ENCODE data around the gene RRAS2.
"Not testable (repeated sequence)": the region's sequence is repeated elsewhere in the genome, so short reads cannot be mapped to it uniquely, and the experiment has no call there.

Gene RRAS2

GRCh38 chr11:14304601-14305000 lies 54.4 kb downstream of the RRAS2 start:
- Histone ChIP-seq H3K9me3 (no peaks in the 10 kb centered on the region), H3K36me3 (no peaks in the 10 kb centered on the region), H3K27ac (no peak overlapping the region), H3K27me3 (peaks cover 26% of the 10 kb centered on the region), H3K4me1 (ENCODE audit: control insufficient read depth in 1 of 2, insufficient read depth in 1 of 2, low read depth in 1 of 2, low read length in 1 of 2) (no peaks in the 10 kb centered on the region), H3K4me3 (ENCODE audit: low read depth in 1 of 2, low read length in 1 of 2) (no peak overlapping the region)
- TF ChIP-seq CTCF (IDR thresholded peaks at IDR 0.05): no peak

GRCh38 chr11:14300661-14301304 lies 58.2 kb downstream of the RRAS2 start:
- Histone ChIP-seq H3K9me3 (no peaks in the 10 kb centered on the region), H3K27me3 (peaks cover 22% of the 10 kb centered on the region), H3K4me3 (ENCODE audit: low read depth in 1 of 2, low read length in 1 of 2) (no peak overlapping the region), H3K4me1 (ENCODE audit: control insufficient read depth in 1 of 2, insufficient read depth in 1 of 2, low read depth in 1 of 2, low read length in 1 of 2) (no peaks in the 10 kb centered on the region), H3K27ac (no peak overlapping the region), H3K36me3 (no peaks in the 10 kb centered on the region)
- no peak for TF ChIP-seq CTCF (IDR thresholded peaks at IDR 0.05)

- no peaks in the 10 kb centered on the region for H3K9me3 ChIP-seq
- TF ChIP-seq CTCF (IDR thresholded peaks at IDR 0.05): no peak
- H3K36me3 ChIP-seq: no peaks in the 10 kb centered on the region
- no peaks in the 10 kb centered on the region for H3K4me1 ChIP-seq (ENCODE audit: control insufficient read depth in 1 of 2, insufficient read depth in 1 of 2, low read depth in 1 of 2, low read length in 1 of 2)
- H3K27me3 ChIP-seq: peaks cover 24% of the 10 kb centered on the region
- H3K4me3 ChIP-seq (ENCODE audit: low read depth in 1 of 2, low read length in 1 of 2): no peak overlapping the region
- no peak overlapping the region for H3K27ac ChIP-seq
Observed at GRCh38 chr11:14299921-14300320, 59.1 kb downstream of the RRAS2 start.

- Histone ChIP-seq H3K27ac (no peak overlapping the region), H3K9me3 (no peaks in the 10 kb centered on the region), H3K27me3 (peaks cover 18% of the 10 kb centered on the region), H3K4me3 (ENCODE audit: low read depth in 1 of 2, low read length in 1 of 2) (no peak overlapping the region), H3K36me3 (no peaks in the 10 kb centered on the region), H3K4me1 (ENCODE audit: control insufficient read depth in 1 of 2, insufficient read depth in 1 of 2, low read depth in 1 of 2, low read length in 1 of 2) (no peaks in the 10 kb centered on the region)
- no peak for TF ChIP-seq CTCF (IDR thresholded peaks at IDR 0.05)
Observed at GRCh38 chr11:14290422-14290821, 68.6 kb downstream of the RRAS2 start.

GRCh38 chr11:14288189-14288935 lies 70.6 kb downstream of the RRAS2 start:
- no peak overlapping the region for H3K27ac ChIP-seq
- H3K36me3 ChIP-seq: no peaks in the 10 kb centered on the region
- no peaks in the 10 kb centered on the region for H3K9me3 ChIP-seq
- H3K4me3 ChIP-seq (ENCODE audit: low read depth in 1 of 2, low read length in 1 of 2): no peak overlapping the region
- no peaks in the 10 kb centered on the region for H3K4me1 ChIP-seq (ENCODE audit: control insufficient read depth in 1 of 2, insufficient read depth in 1 of 2, low read depth in 1 of 2, low read length in 1 of 2)
- peaks cover 29% of the 10 kb centered on the region for H3K27me3 ChIP-seq
- no peak for TF ChIP-seq CTCF (IDR thresholded peaks at IDR 0.05)

- peaks cover 52% of the 10 kb centered on the region for H3K27me3 ChIP-seq
- H3K4me1 ChIP-seq (ENCODE audit: control insufficient read depth in 1 of 2, insufficient read depth in 1 of 2, low read depth in 1 of 2, low read length in 1 of 2); H3K9me3 ChIP-seq; H3K27ac ChIP-seq; H3K4me3 ChIP-seq (ENCODE audit: low read depth in 1 of 2, low read length in 1 of 2); H3K36me3 ChIP-seq: not testable (repeated sequence)
Observed at GRCh38 chr11:14278869-14279268, 80.1 kb downstream of the RRAS2 start.

All from neutrophil (primary cell).